NCI-H510A (cell line): ENCODE data around the gene KCNQ2.

Experiments used
- DNase-seq: peaks from one replicate; lab custom pipeline; 2025; lab: John Stamatoyannopoulos, UW

Gene KCNQ2

GRCh38 chr20:63471002-63471716 lies 1.3 kb downstream of the KCNQ2 start:
- no peak for DNase-seq

- no peak for DNase-seq
Observed at GRCh38 chr20:63470410-63470809, 2.0 kb downstream of the KCNQ2 start.

- no peak for DNase-seq
Observed at GRCh38 chr20:63469713-63470101, 2.7 kb downstream of the KCNQ2 start.

GRCh38 chr20:63469019-63469712 lies 3.3 kb downstream of the KCNQ2 start:
- DNase-seq = no peak

- DNase-seq = no peak
Observed at GRCh38 chr20:63468421-63468820, 4.0 kb downstream of the KCNQ2 start.

- DNase-seq = no peak
Observed at GRCh38 chr20:63467294-63468083, 5.0 kb downstream of the KCNQ2 start.

GRCh38 chr20:63466861-63467260 lies 5.6 kb downstream of the KCNQ2 start:
- no peak for DNase-seq

GRCh38 chr20:63466250-63466825 lies 6.1 kb downstream of the KCNQ2 start:
- DNase-seq = no peak

GRCh38 chr20:63465380-63466249 lies 6.8 kb downstream of the KCNQ2 start:
- DNase-seq = no peak

- DNase-seq = no peak
Observed at GRCh38 chr20:63464289-63464635, 8.2 kb downstream of the KCNQ2 start.

GRCh38 chr20:63463400-63464288 lies 8.8 kb downstream of the KCNQ2 start:
- DNase-seq = no peak

GRCh38 chr20:63462244-63462643 lies 10.2 kb downstream of the KCNQ2 start:
- DNase-seq = no peak

GRCh38 chr20:63461104-63461763 lies 11.2 kb downstream of the KCNQ2 start:
- no peak for DNase-seq

GRCh38 chr20:63459070-63459380 lies 13.4 kb downstream of the KCNQ2 start:
- no peak for DNase-seq

- no peak for DNase-seq
Observed at GRCh38 chr20:63458170-63459069, 14.0 kb downstream of the KCNQ2 start.

GRCh38 chr20:63457737-63458136 lies 14.7 kb downstream of the KCNQ2 start:
- DNase-seq = no peak

- DNase-seq = no peak
Observed at GRCh38 chr20:63456429-63457284, 15.8 kb downstream of the KCNQ2 start.

- no peak for DNase-seq
Observed at GRCh38 chr20:63455568-63455859, 16.9 kb downstream of the KCNQ2 start.
